Progenitor cell of endocrine pancreas (in vitro differentiated cells): ENCODE results near the gene PIK3CA. TPM values are rescaled to one million over a fixed set of nuclear protein-coding genes. Genes with fewer than 3 reads are reported as not detected.
"Not testable (repeated sequence)": the region's sequence is repeated elsewhere in the genome, so short reads cannot be mapped to it uniquely, and the experiment has no call there.

ENCODE experiments used
- DNase-seq: peaks from one replicate; pipeline ENCODE4 v3.0.0; 2021; ENCODE audit warnings: low spot score; ENCODE audit not compliant: unreplicated experiment
- H3K27ac Mint-ChIP-seq: 2 replicates; pipeline ENCODE4 v1.8.0; 2021; ENCODE audit warnings: mild to moderate bottlenecking, moderate library complexity, mixed read lengths
- H3K27me3 Mint-ChIP-seq: 2 replicates; pipeline ENCODE4 v1.8.0; 2021; ENCODE audit warnings: mixed read lengths
- H3K36me3 Mint-ChIP-seq: 2 replicates; pipeline ENCODE4 v1.8.0; 2022; ENCODE audit warnings: mixed read lengths; ENCODE audit not compliant: insufficient read depth
- H3K4me1 Mint-ChIP-seq: 2 replicates; pipeline ENCODE4 v1.8.0; 2021; ENCODE audit warnings: low read depth, mixed read lengths
- H3K4me3 Mint-ChIP-seq: 2 replicates; pipeline ENCODE4 v1.8.0; 2021; ENCODE audit warnings: low read depth, mild to moderate bottlenecking, moderate library complexity, mixed read lengths
- H3K9me3 Mint-ChIP-seq: 2 replicates; pipeline ENCODE4 v1.8.0; 2021; ENCODE audit warnings: low read depth, mixed read lengths
- total RNA-seq: library from RNA; stranded (reverse); gene quantifications from 2 replicates; pipeline ENCODE4 v1.2.1, GENCODE V29; 2021
- TF ChIP-seq, protein P1 (sequence below): fragments of 200-600 bp; sonication (generic); IDR thresholded peaks from one replicate; pipeline ENCODE4 v1.5.0; 2021; ENCODE audit warnings: antibody characterized with exemption, mild to moderate bottlenecking; ENCODE audit not compliant: unreplicated experiment

PIK3CA gene
- total RNA-seq, 1 donor from 2014 or later: 19.2 TPM

DNA sequence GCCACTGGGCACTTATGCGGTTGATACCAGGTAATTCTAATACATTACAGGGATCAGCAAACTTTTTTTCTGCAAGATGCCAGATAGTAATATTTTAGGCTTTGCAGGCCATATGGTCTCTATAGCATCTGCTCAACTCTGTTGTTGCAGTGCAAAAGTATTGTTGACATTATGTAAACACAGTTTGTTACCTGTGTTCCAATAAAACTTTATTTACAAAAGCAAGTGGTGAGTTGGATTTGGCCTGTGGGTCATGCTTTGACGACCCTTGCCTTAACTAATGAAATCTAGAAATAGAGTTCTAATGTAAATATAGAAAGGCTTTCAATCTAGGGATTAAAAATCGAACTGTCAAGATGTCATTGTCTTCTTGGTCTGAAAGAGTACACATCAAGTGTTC, 44.4 kb downstream of the PIK3CA start:
- H3K9me3 Mint-ChIP-seq: no peaks in the 10 kb centered on the region
- H3K4me1 Mint-ChIP-seq: peaks cover 14% of the 10 kb centered on the region
- no peak overlapping the region for H3K27ac Mint-ChIP-seq
- no peaks in the 10 kb centered on the region for H3K36me3 Mint-ChIP-seq
- H3K27me3 Mint-ChIP-seq: no peaks in the 10 kb centered on the region
- no peak overlapping the region for H3K4me3 Mint-ChIP-seq
- no peak for DNase-seq
- TF ChIP-seq, protein P1, sequence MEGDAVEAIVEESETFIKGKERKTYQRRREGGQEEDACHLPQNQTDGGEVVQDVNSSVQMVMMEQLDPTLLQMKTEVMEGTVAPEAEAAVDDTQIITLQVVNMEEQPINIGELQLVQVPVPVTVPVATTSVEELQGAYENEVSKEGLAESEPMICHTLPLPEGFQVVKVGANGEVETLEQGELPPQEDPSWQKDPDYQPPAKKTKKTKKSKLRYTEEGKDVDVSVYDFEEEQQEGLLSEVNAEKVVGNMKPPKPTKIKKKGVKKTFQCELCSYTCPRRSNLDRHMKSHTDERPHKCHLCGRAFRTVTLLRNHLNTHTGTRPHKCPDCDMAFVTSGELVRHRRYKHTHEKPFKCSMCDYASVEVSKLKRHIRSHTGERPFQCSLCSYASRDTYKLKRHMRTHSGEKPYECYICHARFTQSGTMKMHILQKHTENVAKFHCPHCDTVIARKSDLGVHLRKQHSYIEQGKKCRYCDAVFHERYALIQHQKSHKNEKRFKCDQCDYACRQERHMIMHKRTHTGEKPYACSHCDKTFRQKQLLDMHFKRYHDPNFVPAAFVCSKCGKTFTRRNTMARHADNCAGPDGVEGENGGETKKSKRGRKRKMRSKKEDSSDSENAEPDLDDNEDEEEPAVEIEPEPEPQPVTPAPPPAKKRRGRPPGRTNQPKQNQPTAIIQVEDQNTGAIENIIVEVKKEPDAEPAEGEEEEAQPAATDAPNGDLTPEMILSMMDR: no peak

DNA sequence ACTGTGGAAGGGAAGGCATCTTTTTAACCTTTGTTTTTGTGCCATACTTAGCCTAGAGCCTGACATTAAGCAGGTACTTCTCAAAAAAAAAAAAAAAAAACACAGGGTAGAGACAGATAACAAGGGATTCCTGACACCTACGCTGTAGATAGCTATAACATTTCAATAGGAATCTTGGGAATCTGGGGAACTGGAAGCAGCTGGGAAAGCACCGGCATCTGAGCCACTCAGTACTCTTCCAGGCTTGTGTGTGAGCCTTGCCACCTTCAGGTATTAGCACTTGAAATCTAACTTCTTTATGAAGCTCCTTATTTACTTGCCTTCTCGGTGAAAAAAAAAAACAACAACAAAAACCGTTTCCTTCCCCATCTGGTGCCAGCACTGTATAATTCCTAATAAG, 46.8 kb downstream of the PIK3CA start:
- peaks cover 3% of the 10 kb centered on the region for H3K36me3 Mint-ChIP-seq
- H3K4me1 Mint-ChIP-seq: peaks cover 14% of the 10 kb centered on the region
- TF ChIP-seq, protein P1: no peak
- H3K9me3 Mint-ChIP-seq: no peaks in the 10 kb centered on the region
- no peak overlapping the region for H3K4me3 Mint-ChIP-seq
- H3K27me3 Mint-ChIP-seq: no peaks in the 10 kb centered on the region
- no peak overlapping the region for H3K27ac Mint-ChIP-seq
- DNase-seq: no peak

DNA sequence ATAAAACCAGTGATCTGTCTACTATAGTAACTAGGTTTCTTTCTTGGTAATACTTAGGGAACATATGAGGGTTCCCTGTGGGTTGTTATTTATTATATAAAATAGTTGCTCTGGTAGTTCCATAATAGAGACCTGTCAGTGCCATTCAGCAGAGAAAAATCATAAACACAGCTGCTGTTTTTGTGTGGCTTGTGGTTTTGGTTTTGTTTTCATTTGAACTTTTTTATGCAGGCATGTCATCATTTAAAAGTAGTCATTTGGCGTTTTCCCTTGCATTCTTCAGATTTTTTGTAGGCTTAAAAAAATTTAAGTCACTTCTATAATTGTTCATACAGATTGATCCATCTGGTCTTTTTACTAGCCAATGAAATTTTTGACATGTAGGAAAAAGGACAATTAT, 47.9 kb downstream of the PIK3CA start:
- Mint-ChIP-seq H3K4me3 (no peak overlapping the region), H3K36me3 (peaks cover 10% of the 10 kb centered on the region), H3K27me3 (no peaks in the 10 kb centered on the region), H3K9me3 (no peaks in the 10 kb centered on the region), H3K4me1 (peaks cover 8% of the 10 kb centered on the region), H3K27ac (no peak overlapping the region)
- no peak for DNase-seq
- TF ChIP-seq, protein P1: no peak

DNA sequence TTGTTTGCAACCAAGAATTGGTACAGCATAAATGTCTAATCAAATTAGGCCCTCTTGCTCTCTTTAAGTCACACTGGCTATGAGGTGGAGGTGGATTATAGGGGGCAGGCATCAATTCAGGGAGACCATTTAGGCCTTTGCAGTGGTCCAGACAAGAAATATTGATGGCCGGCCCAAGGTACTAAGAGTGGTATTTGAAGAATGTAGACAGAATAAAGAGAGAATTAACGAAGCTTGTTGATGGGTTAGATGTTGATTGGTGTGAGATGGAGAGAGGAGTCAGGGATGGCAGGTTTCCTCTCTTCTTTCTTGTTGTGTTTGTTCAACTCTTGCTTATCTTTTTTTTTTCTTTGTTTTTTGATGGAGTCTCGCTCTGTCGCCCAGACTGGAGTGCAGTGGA, 48.5 kb downstream of the PIK3CA start:
- no peaks in the 10 kb centered on the region for H3K9me3 Mint-ChIP-seq
- H3K27ac Mint-ChIP-seq: peak overlapping the region; percentile 56

DNA sequence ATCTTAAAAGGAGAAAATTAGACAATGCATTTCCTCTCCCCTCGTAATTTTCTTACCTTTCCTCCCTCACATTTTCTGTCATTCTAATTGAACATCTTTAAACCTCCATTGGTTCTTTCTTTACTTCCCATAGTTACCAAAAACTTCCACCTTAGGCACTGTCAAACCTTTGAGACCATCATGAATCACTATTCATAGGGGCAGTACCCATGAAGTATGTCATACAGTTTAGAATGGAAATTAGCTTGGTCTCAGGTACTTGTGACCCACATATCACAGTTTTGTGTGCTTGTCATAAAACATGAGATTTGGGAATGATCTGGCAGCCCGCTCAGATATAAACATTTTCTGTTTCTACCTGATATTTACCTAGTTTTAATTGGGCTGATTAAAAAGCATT, 52.6 kb downstream of the PIK3CA start:
- no peak overlapping the region for H3K4me3 Mint-ChIP-seq
- no peak overlapping the region for H3K27ac Mint-ChIP-seq

More for the DNA sequence above, 48.5 kb downstream of the PIK3CA start:
- TF ChIP-seq, protein P1: no peak
- Mint-ChIP-seq H3K4me3 (no peak overlapping the region), H3K4me1 (peaks cover 8% of the 10 kb centered on the region), H3K36me3 (peaks cover 12% of the 10 kb centered on the region), H3K27me3 (no peaks in the 10 kb centered on the region)
- no peak for DNase-seq

DNA sequence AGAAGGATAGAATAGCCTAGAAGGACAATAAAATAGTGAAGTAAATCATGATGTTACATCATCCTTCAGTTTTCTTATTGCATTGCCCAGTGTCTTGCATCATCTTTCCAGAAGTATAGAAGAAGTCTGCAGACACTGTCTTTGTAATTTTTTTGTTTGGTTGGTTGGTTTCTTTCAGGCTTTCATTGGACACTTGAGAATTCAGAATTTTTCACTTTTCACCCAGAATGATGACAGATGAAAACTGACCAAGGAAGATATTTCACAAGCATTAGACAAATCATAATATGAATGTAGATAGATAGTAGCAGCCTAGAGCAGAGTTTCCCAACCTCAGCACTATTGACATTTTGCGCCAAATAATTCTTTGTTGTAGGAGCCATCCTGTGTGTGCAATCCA, 67.4 kb downstream of the PIK3CA start:
- DNase-seq, H3K4me1 Mint-ChIP-seq, H3K4me3 Mint-ChIP-seq, H3K9me3 Mint-ChIP-seq, H3K27me3 Mint-ChIP-seq, H3K36me3 Mint-ChIP-seq, H3K27ac Mint-ChIP-seq: not testable (repeated sequence)

More for the DNA sequence above, 52.6 kb downstream of the PIK3CA start:
- H3K9me3 Mint-ChIP-seq: no peaks in the 10 kb centered on the region
- H3K36me3 Mint-ChIP-seq: peaks cover 28% of the 10 kb centered on the region
- H3K27me3 Mint-ChIP-seq: no peaks in the 10 kb centered on the region
- peaks cover 4% of the 10 kb centered on the region for H3K4me1 Mint-ChIP-seq
- TF ChIP-seq, protein P1: no peak
- no peak for DNase-seq

DNA sequence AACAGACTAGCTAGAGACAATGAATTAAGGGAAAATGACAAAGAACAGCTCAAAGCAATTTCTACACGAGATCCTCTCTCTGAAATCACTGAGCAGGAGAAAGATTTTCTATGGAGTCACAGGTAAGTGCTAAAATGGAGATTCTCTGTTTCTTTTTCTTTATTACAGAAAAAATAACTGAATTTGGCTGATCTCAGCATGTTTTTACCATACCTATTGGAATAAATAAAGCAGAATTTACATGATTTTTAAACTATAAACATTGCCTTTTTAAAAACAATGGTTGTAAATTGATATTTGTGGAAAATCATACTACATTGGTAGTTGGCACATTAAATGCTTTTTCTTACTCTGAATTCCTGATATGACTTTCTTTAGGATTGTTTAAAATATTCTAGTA, 70.1 kb downstream of the PIK3CA start:
- not testable (repeated sequence) for H3K4me3 Mint-ChIP-seq

More for the DNA sequence above, 70.1 kb downstream of the PIK3CA start:
- not testable (repeated sequence) for H3K4me1 Mint-ChIP-seq, H3K27me3 Mint-ChIP-seq, DNase-seq, H3K36me3 Mint-ChIP-seq, H3K27ac Mint-ChIP-seq, H3K9me3 Mint-ChIP-seq
